GM12801 (cell line): ENCODE data around the gene EIF1AX.

Experiments
- TF ChIP-seq, protein P1 (sequence below): IDR thresholded peaks from one replicate; pipeline ENCODE4 v1.5.1; 2011; ENCODE audit warnings: control low read depth; ENCODE audit not compliant: insufficient read length; ENCODE audit errors: extremely low read depth

EIF1AX gene

GRCh38 chrX:20140420-20140819, 1.2 kb downstream of the EIF1AX start:
- TF ChIP-seq, protein P1, sequence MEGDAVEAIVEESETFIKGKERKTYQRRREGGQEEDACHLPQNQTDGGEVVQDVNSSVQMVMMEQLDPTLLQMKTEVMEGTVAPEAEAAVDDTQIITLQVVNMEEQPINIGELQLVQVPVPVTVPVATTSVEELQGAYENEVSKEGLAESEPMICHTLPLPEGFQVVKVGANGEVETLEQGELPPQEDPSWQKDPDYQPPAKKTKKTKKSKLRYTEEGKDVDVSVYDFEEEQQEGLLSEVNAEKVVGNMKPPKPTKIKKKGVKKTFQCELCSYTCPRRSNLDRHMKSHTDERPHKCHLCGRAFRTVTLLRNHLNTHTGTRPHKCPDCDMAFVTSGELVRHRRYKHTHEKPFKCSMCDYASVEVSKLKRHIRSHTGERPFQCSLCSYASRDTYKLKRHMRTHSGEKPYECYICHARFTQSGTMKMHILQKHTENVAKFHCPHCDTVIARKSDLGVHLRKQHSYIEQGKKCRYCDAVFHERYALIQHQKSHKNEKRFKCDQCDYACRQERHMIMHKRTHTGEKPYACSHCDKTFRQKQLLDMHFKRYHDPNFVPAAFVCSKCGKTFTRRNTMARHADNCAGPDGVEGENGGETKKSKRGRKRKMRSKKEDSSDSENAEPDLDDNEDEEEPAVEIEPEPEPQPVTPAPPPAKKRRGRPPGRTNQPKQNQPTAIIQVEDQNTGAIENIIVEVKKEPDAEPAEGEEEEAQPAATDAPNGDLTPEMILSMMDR = no peak

DNA sequence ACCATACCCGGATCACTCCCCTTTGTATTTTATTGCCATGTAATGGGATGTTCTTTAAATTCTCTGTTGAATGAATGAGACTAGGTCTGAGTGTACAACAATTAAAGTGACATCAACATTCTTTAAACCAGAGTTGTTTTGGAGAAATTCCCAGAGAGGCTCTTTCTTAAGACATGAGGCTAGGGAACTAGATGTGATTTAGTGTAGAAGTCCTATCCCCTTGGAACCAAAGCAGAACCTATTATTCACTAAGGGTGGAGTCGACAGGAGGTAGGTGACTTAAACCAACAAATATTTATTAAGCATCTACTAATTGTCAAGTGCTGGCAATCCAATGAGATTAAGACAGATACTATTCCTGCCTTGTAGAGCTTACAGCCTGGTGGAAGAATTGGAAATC, 1.7 kb downstream of the EIF1AX start:
- TF ChIP-seq, protein P1 = no peak

GRCh38 chrX:20135944-20136343, 5.7 kb downstream of the EIF1AX start:
- TF ChIP-seq, protein P1 = no peak

DNA sequence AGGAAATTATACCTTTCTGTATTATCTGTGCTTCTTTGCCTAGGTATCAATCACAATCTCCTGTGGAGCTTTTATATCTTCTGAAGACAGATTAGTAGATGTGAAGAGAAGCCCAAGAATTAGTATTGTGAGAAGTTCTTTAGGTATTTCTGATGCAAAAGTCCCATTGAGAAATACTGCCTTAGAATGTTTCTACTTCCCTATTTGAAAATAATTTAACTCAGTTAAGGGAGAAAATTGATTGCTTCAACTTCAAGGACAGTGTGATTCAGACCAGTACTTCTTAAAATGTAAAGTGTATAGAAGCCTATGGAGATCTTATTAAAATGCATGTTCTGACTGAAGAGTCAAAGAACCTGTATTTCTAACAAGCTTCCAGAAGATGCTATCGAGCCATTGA, 9.0 kb downstream of the EIF1AX start:
- TF ChIP-seq, protein P1 = no peak

- TF ChIP-seq, protein P1 = no peak
These were observed 11.3 kb downstream of the EIF1AX start for GRCh38 chrX:20130357-20130756.

- TF ChIP-seq, protein P1 = no peak
These were observed 12.1 kb downstream of the EIF1AX start for GRCh38 chrX:20129547-20129946.

- TF ChIP-seq, protein P1 = no peak
These were observed 13.0 kb downstream of the EIF1AX start for GRCh38 chrX:20128670-20129069.

GRCh38 chrX:20124964-20125363, 16.7 kb downstream of the EIF1AX start:
- TF ChIP-seq, protein P1 = no peak
